Panc1 (cell line): ENCODE results near the gene PDE11A. TPM values are rescaled to one million over a fixed set of nuclear protein-coding genes. Genes with fewer than 3 reads are reported as not detected.

ENCODE experiments used
- ATAC-seq: fragments of 200-7000 bp; cut with Tn5 transposase; 2 replicates; pipeline ENCODE4 v1.9.1; 2020; ENCODE audit warnings: mild to moderate bottlenecking, moderate library complexity
- BruUV-seq: library from RNA; stranded (reverse); fragments of 400-500 nt; replicated peaks from 2 replicates; lab custom pipeline; 2021; lab: Mats Ljungman, UMichigan
- CTCF ChIA-PET: fragments of 300-600 bp; sonication (Branson Sonifier 250); formaldehyde crosslinking; loops from one replicate; lab custom pipeline; 2022; ENCODE audit warnings: antibody characterized with exemption; lab: Charles Lee
- POLR2A ChIA-PET: fragments of 300-600 bp; sonication (Branson Sonifier 250); formaldehyde crosslinking; loops from one replicate; lab custom pipeline; 2022; ENCODE audit warnings: antibody characterized with exemption; lab: Charles Lee
- DNase-seq: peaks from one replicate; pipeline ENCODE4 v3.0.0-alpha.2; 2010; ENCODE audit warnings: low read depth, low spot score
- H3K27ac ChIP-seq: 2 replicates; pipeline ENCODE4 v1.5.1; 2011; ENCODE audit warnings: mild to moderate bottlenecking, low read length, inconsistent platforms
- H3K27me3 ChIP-seq: fragments of 200-500 bp; sonication (Bioruptor generic); 2 replicates; pipeline ENCODE4 v1.6.0; 2014; ENCODE audit warnings: low read length, inconsistent platforms; ENCODE audit not compliant: control insufficient read depth, insufficient read depth
- H3K36me3 ChIP-seq: fragments of 200-500 bp; sonication (Bioruptor generic); 2 replicates; pipeline ENCODE4 v1.5.1; 2014; ENCODE audit warnings: inconsistent platforms, mild to moderate bottlenecking, low read length, moderate library complexity; ENCODE audit not compliant: control insufficient read depth, insufficient read depth
- H3K4me1 ChIP-seq: 2 replicates; pipeline ENCODE4 v1.5.1; 2011; ENCODE audit warnings: inconsistent platforms, mild to moderate bottlenecking, low read length, moderate library complexity; ENCODE audit not compliant: control insufficient read depth, insufficient read depth
- H3K4me3 ChIP-seq, 2 experiments: 2 replicates each; pipeline ENCODE4 v1.5.1; 2011 to 2012; ENCODE audit warnings: low read depth in 2 of 2, low read length in 2 of 2, mild to moderate bottlenecking in 2 of 2, inconsistent platforms in 1 of 2, moderate library complexity in 1 of 2
- H3K9me3 ChIP-seq: fragments of 200-500 bp; sonication (Bioruptor generic); 2 replicates; pipeline ENCODE4 v1.5.1; 2014; ENCODE audit warnings: low read depth, mild to moderate bottlenecking, inconsistent platforms, low read length, moderate library complexity; ENCODE audit not compliant: control insufficient read depth, insufficient read depth
- CTCF ChIP-seq: fragments of 450-650 bp; IDR thresholded peaks from 2 replicates; pipeline ENCODE4 v1.5.1; 2017; ENCODE audit warnings: mild to moderate bottlenecking
- POLR2AphosphoS5 ChIP-seq: IDR thresholded peaks from 2 replicates; pipeline ENCODE4 v1.6.1; 2012; ENCODE audit warnings: mild to moderate bottlenecking, low read depth, low read length, moderate library complexity
- SIN3A ChIP-seq: IDR thresholded peaks from 2 replicates; pipeline ENCODE4 v1.6.1; 2012; ENCODE audit warnings: low read depth, mild to moderate bottlenecking, low read length, moderate library complexity, borderline replicate concordance; ENCODE audit not compliant: insufficient read depth
- TCF7L2 ChIP-seq: IDR thresholded peaks from 2 replicates; pipeline ENCODE4 v1.6.1; 2011; ENCODE audit warnings: mild to moderate bottlenecking, low read depth, low read length, inconsistent platforms
- in situ Hi-C: cut with HindIII; loops from 2 replicates; pipeline ENCODE4 v1.10.0; 2016; ENCODE audit warnings: low sequenced_read_pairs, low pct_unique_long_range_greater_than_20kb
- intact Hi-C: fragments of 100-400 bp; cut with micrococcal nuclease; formaldehyde crosslinking; loops from one replicate; pipeline ENCODE4 v1.10.0; 2022; ENCODE audit not compliant: unreplicated experiment
- total RNA-seq: library from RNA; stranded (reverse); gene quantifications from one replicate; pipeline ENCODE4 v1.2.1, GENCODE V29; 2021; ENCODE audit not compliant: unreplicated experiment
- TF ChIP-seq, protein P1 (sequence below), 2 experiments: IDR thresholded peaks; 2 replicates each; pipeline ENCODE4 v1.6.1; 2011 to 2012; ENCODE audit warnings: low read depth in 2 of 2, control low read depth in 1 of 2, low read length in 1 of 2, mild to moderate bottlenecking in 1 of 2, moderate library complexity in 1 of 2; ENCODE audit not compliant: insufficient read depth in 1 of 2

The PDE11A gene
- total RNA-seq, 1 experiment from 2014 or later = not detected

DNA sequence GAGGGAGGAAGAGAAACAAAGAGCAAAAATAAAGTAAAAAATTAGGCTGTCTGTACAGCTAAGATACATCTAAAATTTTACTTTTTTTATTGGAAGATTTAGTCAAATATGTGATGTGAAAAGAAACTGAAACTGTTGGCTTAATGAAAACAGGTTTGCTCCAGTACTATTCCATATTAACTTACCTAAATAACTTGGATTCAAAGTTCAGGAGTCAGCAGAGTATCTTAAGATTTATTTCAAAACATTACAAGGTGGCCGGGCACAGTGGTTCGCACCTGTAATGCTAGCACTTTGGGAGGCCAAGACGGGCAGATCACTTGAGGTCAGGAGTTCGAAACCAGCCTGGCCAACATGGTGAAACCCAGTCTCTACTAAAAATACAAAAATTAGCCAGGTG is 197.9 kb downstream of the PDE11A start:
- Histone ChIP-seq H3K4me3 (no peak overlapping the region), H3K4me1 (no peaks in the 10 kb centered on the region), H3K36me3 (no peaks in the 10 kb centered on the region), H3K9me3 (no peaks in the 10 kb centered on the region), H3K27ac (no peak overlapping the region), H3K27me3 (no peaks in the 10 kb centered on the region)
- intact Hi-C loops = no loop called here
- no peak for ATAC-seq
- CTCF ChIA-PET = no interaction called here
- in situ Hi-C loops = no loop called here
- no peak for DNase-seq
- TF ChIP-seq TCF7L2 (no peak), POLR2AphosphoS5 (no peak), CTCF (no peak), SIN3A (no peak)
- TF ChIP-seq, protein P1, sequence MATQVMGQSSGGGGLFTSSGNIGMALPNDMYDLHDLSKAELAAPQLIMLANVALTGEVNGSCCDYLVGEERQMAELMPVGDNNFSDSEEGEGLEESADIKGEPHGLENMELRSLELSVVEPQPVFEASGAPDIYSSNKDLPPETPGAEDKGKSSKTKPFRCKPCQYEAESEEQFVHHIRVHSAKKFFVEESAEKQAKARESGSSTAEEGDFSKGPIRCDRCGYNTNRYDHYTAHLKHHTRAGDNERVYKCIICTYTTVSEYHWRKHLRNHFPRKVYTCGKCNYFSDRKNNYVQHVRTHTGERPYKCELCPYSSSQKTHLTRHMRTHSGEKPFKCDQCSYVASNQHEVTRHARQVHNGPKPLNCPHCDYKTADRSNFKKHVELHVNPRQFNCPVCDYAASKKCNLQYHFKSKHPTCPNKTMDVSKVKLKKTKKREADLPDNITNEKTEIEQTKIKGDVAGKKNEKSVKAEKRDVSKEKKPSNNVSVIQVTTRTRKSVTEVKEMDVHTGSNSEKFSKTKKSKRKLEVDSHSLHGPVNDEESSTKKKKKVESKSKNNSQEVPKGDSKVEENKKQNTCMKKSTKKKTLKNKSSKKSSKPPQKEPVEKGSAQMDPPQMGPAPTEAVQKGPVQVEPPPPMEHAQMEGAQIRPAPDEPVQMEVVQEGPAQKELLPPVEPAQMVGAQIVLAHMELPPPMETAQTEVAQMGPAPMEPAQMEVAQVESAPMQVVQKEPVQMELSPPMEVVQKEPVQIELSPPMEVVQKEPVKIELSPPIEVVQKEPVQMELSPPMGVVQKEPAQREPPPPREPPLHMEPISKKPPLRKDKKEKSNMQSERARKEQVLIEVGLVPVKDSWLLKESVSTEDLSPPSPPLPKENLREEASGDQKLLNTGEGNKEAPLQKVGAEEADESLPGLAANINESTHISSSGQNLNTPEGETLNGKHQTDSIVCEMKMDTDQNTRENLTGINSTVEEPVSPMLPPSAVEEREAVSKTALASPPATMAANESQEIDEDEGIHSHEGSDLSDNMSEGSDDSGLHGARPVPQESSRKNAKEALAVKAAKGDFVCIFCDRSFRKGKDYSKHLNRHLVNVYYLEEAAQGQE (IDR thresholded peaks at IDR 0.05; ENCODE audit: insufficient read depth in 1 of 2, low read depth in 2 of 2, low read length in 1 of 2) = no peak
- BruUV-seq = no TSS peak
- POLR2A ChIA-PET = no interaction called here

DNA sequence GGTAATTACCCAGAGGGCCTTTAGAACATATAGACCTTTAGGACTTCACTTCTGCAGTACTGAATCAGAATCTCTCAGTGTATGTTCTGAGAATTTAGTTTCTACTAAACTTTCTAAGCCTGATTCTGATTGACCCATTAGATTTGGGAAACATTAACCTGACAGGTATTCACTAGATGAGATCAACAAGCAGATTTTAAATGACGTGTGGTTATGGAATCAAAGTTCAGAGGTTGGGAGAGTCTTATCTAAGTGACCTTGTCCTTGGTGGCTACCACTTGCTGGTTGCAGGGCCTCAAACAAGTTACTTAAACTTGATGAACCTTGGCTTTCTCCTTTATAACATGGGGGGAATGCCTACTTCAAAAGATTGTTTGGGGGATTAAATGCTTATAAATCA is 198.7 kb downstream of the PDE11A start:
- Histone ChIP-seq H3K27ac (no peak overlapping the region), H3K9me3 (no peaks in the 10 kb centered on the region), H3K36me3 (no peaks in the 10 kb centered on the region), H3K4me3 (no peak overlapping the region), H3K4me1 (no peaks in the 10 kb centered on the region), H3K27me3 (no peaks in the 10 kb centered on the region)
- ATAC-seq = no peak
- BruUV-seq = no TSS peak
- intact Hi-C loops (no loop called here), in situ Hi-C loops (no loop called here)
- no peak for DNase-seq
- CTCF ChIA-PET = no interaction called here
- no peak for TF ChIP-seq CTCF
- no peak for TF ChIP-seq TCF7L2
- TF ChIP-seq POLR2AphosphoS5 = no peak
- TF ChIP-seq, protein P1 (IDR thresholded peaks at IDR 0.05; ENCODE audit: insufficient read depth in 1 of 2, low read depth in 2 of 2, low read length in 1 of 2) = no peak
- TF ChIP-seq SIN3A = no peak
- POLR2A ChIA-PET = no interaction called here
